Measurements from ENCODE around the gene SPSB2. TPM values are rescaled to one million over a fixed set of nuclear protein-coding genes. Genes with fewer than 3 reads are reported as not detected.
A peak's percentile ranks its signal among the peaks of the same experiment; 100 is the strongest.

Gene SPSB2
- 19.0 TPM for total RNA-seq
- 21.3 TPM for polyA plus RNA-seq (ENCODE audit: insufficient read depth, low read depth, low replicate concordance)
- long read RNA-seq, donor 1, partial matches to known transcripts, result 7 of 7 reads
- long read RNA-seq, donor 1, other reads (novel, unspliced or antisense), result 0 of 7 reads
- long read RNA-seq, donor 2, partial matches to known transcripts, result 6 of 8 reads
- long read RNA-seq, donor 2, other reads (novel, unspliced or antisense), result 0 of 8 reads
- long read RNA-seq, donor 3, partial matches to known transcripts, result 181 of 190 reads
- long read RNA-seq, donor 3, other reads (novel, unspliced or antisense), result 6 of 190 reads
- long read RNA-seq, donor 4, partial matches to known transcripts, result 9 of 9 reads
- long read RNA-seq, donor 4, other reads (novel, unspliced or antisense), result 0 of 9 reads
- long read RNA-seq, donor 5, result 0 reads
- long read RNA-seq, donor 6, partial matches to known transcripts, result 8 of 12 reads
- long read RNA-seq, donor 6, other reads (novel, unspliced or antisense), result 0 of 12 reads
- long read RNA-seq, donor 7, transcript SPSB2-205 (3 exons, 1,236 nt), result major isoform, 12 of 33 reads
- long read RNA-seq, donor 7, partial matches to known transcripts, result 19 of 33 reads
- long read RNA-seq, donor 7, other reads (novel, unspliced or antisense), result 1 of 33 reads
- long read RNA-seq, donor 8, partial matches to known transcripts, result 7 of 10 reads
- long read RNA-seq, donor 8, other reads (novel, unspliced or antisense), result 0 of 10 reads
- long read RNA-seq, donor 9, partial matches to known transcripts, result 0 of 3 reads
- long read RNA-seq, donor 9, other reads (novel, unspliced or antisense), result 0 of 3 reads
- long read RNA-seq, donor 10, partial matches to known transcripts, result 6 of 8 reads
- long read RNA-seq, donor 10, other reads (novel, unspliced or antisense), result 0 of 8 reads

- FAIRE-seq (no peak), DNase-seq (peak; percentile 99 to 100 (median 99))
- no peak for TF ChIP-seq CTCF (IDR thresholded peaks at IDR 0.05; ENCODE audit: borderline replicate concordance, extremely low read depth, insufficient read depth)
- Histone ChIP-seq H3K4me1 (ENCODE audit: control insufficient read depth in 2 of 3, insufficient read depth in 2 of 3, low read depth in 1 of 3, low read length in 3 of 3) (peaks cover 0 to 34% (median 23%) of the 10 kb centered on the region in 3 donors), H3K27ac (ENCODE audit: low read depth in 2 of 2, low read length in 2 of 2) (peak within 1 kb of the TSS; percentile 89 to 93), H3K4me3 (ENCODE audit: low read length in 3 of 3) (peak within 1 kb of the TSS; percentile 83 to 93 (median 88)), H3K9me3 (ENCODE audit: control insufficient read depth in 2 of 3, insufficient read depth in 1 of 3, low read length in 3 of 3) (no peaks in the 10 kb centered on the region), H3K9ac (ENCODE audit: low read length in 3 of 3) (peak within 1 kb of the TSS; percentile 70 to 94 (median 92)), H3K36me3 (ENCODE audit: control insufficient read depth in 2 of 3, insufficient read depth in 3 of 3, low read length in 3 of 3) (peaks cover 7 to 20% (median 9%) of the 10 kb centered on the region in 3 donors), H3K27me3 (ENCODE audit: control insufficient read depth, insufficient read depth, low read length) (no peaks in the 10 kb centered on the region)
- intact Hi-C loops (cut with DNase I), result no loop called here
Observed at GRCh38 chr12:6873094-6874014, at the start of gene SPSB2. Gene SPSB2, minus strand, starts transcription at chr12:6873303. Its CDS starts 402 bp downstream, at chr12:6872901.

- Histone ChIP-seq H3K9ac (ENCODE audit: low read length in 3 of 3) (no peak overlapping the region), H3K27me3 (ENCODE audit: control insufficient read depth, insufficient read depth, low read length) (no peaks in the 10 kb centered on the region), H3K4me1 (ENCODE audit: control insufficient read depth in 2 of 3, insufficient read depth in 2 of 3, low read depth in 1 of 3, low read length in 3 of 3) (peaks cover 0 to 30% (median 19%) of the 10 kb centered on the region in 3 donors), H3K36me3 (ENCODE audit: control insufficient read depth in 2 of 3, insufficient read depth in 3 of 3, low read length in 3 of 3) (no peaks in the 10 kb centered on the region), H3K9me3 (ENCODE audit: control insufficient read depth in 2 of 3, insufficient read depth in 1 of 3, low read length in 3 of 3) (no peaks in the 10 kb centered on the region), H3K27ac (ENCODE audit: low read depth in 2 of 2, low read length in 2 of 2) (no peak overlapping the region), H3K4me3 (ENCODE audit: low read length in 3 of 3) (no peak overlapping the region)
- DNase-seq (peak in 1 of 5 donors; percentile 63), FAIRE-seq (no peak)
- no peak for TF ChIP-seq CTCF (IDR thresholded peaks at IDR 0.05; ENCODE audit: borderline replicate concordance, extremely low read depth, insufficient read depth)
- intact Hi-C loops (cut with DNase I), result no loop called here
Observed at GRCh38 chr12:6921996-6922946, 49.2 kb upstream of the SPSB2 start.

GRCh38 chr12:6921539-6921938 lies 48.4 kb upstream of the SPSB2 start:
- H3K4me1 ChIP-seq (ENCODE audit: control insufficient read depth in 2 of 3, insufficient read depth in 2 of 3, low read depth in 1 of 3, low read length in 3 of 3), result peaks cover 0 to 23% (median 19%) of the 10 kb centered on the region in 3 donors

More at GRCh38 chr12:6921539-6921938, 48.4 kb upstream of the SPSB2 start:
- no peak overlapping the region for H3K4me3 ChIP-seq (ENCODE audit: low read length in 3 of 3)
- H3K36me3 ChIP-seq (ENCODE audit: control insufficient read depth in 2 of 3, insufficient read depth in 3 of 3, low read length in 3 of 3), result no peaks in the 10 kb centered on the region
- intact Hi-C loops (cut with DNase I), result no loop called here
- peak in 1 of 5 donors; percentile 35 for DNase-seq
- no peak for TF ChIP-seq CTCF (IDR thresholded peaks at IDR 0.05; ENCODE audit: borderline replicate concordance, extremely low read depth, insufficient read depth)
- no peak overlapping the region for H3K27ac ChIP-seq (ENCODE audit: low read depth in 2 of 2, low read length in 2 of 2)
- no peaks in the 10 kb centered on the region for H3K9me3 ChIP-seq (ENCODE audit: control insufficient read depth in 2 of 3, insufficient read depth in 1 of 3, low read length in 3 of 3)
- no peaks in the 10 kb centered on the region for H3K27me3 ChIP-seq (ENCODE audit: control insufficient read depth, insufficient read depth, low read length)
- H3K9ac ChIP-seq (ENCODE audit: low read length in 3 of 3), result no peak overlapping the region
- FAIRE-seq, result no peak
